Measurements from ENCODE around the gene PRKCE.

- no peak for TF ChIP-seq POLR2AphosphoS5 (IDR thresholded peaks at IDR 0.05; ENCODE audit: borderline replicate concordance, low read depth, low read length)
- TF ChIP-seq EZH2 (IDR thresholded peaks at IDR 0.05), result no peak
- no peak for TF ChIP-seq FOXP2 (optimal IDR thresholded peaks at IDR 0.05; ENCODE audit: control extremely low read depth, extremely low read length, insufficient read depth)
Observed at GRCh38 chr2:45631319-45631718, 20.2 kb upstream of the PRKCE start.
